Kidney (tissue), 14 donors: Measurements from ENCODE around the gene RARG. TPM values are rescaled to one million over a fixed set of nuclear protein-coding genes. Genes with fewer than 3 reads are reported as not detected.

Source experiments
- DNase-seq, 5 donors: peaks; one replicate each; pipeline ENCODE4 v3.0.0-alpha.2; 2013 to 2020
- FAIRE-seq: peaks from 2 replicates; lab custom pipeline; 2012; peaks lifted over from hg19 to GRCh38; lab: Jason Lieb, UNC
- H3K27ac ChIP-seq, 2 donors: one replicate each; pipeline ENCODE4 v1.7.0; 2013; ENCODE audit warnings: low read depth in 2 of 2, low read length in 2 of 2, inconsistent platforms in 1 of 2
- H3K27me3 ChIP-seq: one replicate; pipeline ENCODE4 v1.7.1; 2013; ENCODE audit warnings: low read length, inconsistent platforms; ENCODE audit not compliant: control insufficient read depth, insufficient read depth
- H3K36me3 ChIP-seq, 3 donors: one replicate each; pipeline versions ENCODE4 v1.7.0 to v1.7.1; 2013; ENCODE audit warnings: low read length in 3 of 3, control low read depth in 1 of 3, inconsistent platforms in 1 of 3; ENCODE audit not compliant: insufficient read depth in 3 of 3, control insufficient read depth in 2 of 3
- H3K4me1 ChIP-seq, 3 donors: one replicate each; pipeline versions ENCODE4 v1.7.0 to v1.7.1; 2013; ENCODE audit warnings: low read length in 3 of 3, inconsistent platforms in 1 of 3, low read depth in 1 of 3; ENCODE audit not compliant: control insufficient read depth in 2 of 3, insufficient read depth in 2 of 3
- H3K4me3 ChIP-seq, 3 donors: one replicate each; pipeline versions ENCODE4 v1.7.0 to v1.8.1; 2013; ENCODE audit warnings: low read length in 3 of 3, control low read depth in 1 of 3, inconsistent platforms in 1 of 3
- H3K9ac ChIP-seq, 3 donors: one replicate each; pipeline versions ENCODE4 v1.7.0 to v1.7.1; 2013; ENCODE audit warnings: low read length in 3 of 3, control low read depth in 1 of 3, inconsistent platforms in 1 of 3
- H3K9me3 ChIP-seq, 3 donors: one replicate each; pipeline versions ENCODE4 v1.7.0 to v1.7.1; 2013; ENCODE audit warnings: low read length in 3 of 3, control low read depth in 1 of 3, inconsistent platforms in 1 of 3; ENCODE audit not compliant: control insufficient read depth in 2 of 3, insufficient read depth in 1 of 3
- intact Hi-C: fragments of 100-400 bp; cut with DNase I; formaldehyde crosslinking; loops from one replicate; pipeline ENCODE4 v1.11.1; 2022
- polyA plus RNA-seq: library from polyadenylated mRNA; stranded (reverse); fragments of 350-450 nt; fragmentation: Illumina TruSeq; extraction: RNeasy Lipid Tissue Mini Kit (QIAGEN cat#74804); gene quantifications from one replicate; pipeline ENCODE4 v1.2.3, GENCODE V29; 2014; ENCODE audit warnings: low read depth, low replicate concordance; ENCODE audit not compliant: insufficient read depth
- total RNA-seq: library from RNA; stranded (reverse); fragmentation: NEBNext Ultra II Directional; extraction: Animal tissue kit (Norgen Biotek cat#: 25700); gene quantifications from one replicate; pipeline ENCODE4 v1.2.1, GENCODE V29; 2021
- TF ChIP-seq, protein P1 (sequence below): IDR thresholded peaks from 3 replicates; pipeline ENCODE4 v1.5.1; 2012; ENCODE audit warnings: mild to moderate bottlenecking, moderate library complexity, borderline replicate concordance; ENCODE audit not compliant: insufficient read depth; ENCODE audit errors: extremely low read depth
- donor health status: control.
- donor health status: control.
- donor health status: control.
- donor health status: control.
- donor health status: control.
- donor health status: DM: yes; HTN: yes; CAD: no.
- donor health status: Normal renal cell carcinoma (clear cell type).

The RARG gene
- total and polyA plus RNA-seq, 2 donors from 2014 or later, result 13.2 to 34.1 TPM

DNA sequence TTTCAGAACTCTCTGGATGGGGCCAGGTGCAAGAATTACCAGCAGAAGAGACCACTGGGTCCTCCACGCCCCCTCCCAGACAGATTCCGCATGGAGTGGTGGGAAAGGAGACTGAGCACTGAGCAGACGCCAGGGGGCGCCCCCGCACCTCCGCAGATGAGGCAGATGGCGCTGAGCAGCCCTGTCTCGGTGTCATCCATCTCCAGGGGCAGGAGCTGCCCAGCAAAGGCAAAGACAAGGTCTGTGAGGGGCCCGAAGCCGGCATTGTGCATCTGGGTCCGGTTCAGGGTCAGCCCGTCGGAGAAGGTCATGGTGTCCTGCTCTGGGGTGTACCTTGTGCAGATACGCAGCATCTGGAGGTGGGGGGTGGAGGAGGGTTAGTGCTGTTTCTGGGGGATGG lies 18.7 kb downstream of the RARG start:
- peaks cover 0 to 10% (median 10%) of the 10 kb centered on the region in 3 donors for H3K36me3 ChIP-seq
- no peak overlapping the region for H3K9ac ChIP-seq
- no peaks in the 10 kb centered on the region for H3K9me3 ChIP-seq
- TF ChIP-seq, protein P1, sequence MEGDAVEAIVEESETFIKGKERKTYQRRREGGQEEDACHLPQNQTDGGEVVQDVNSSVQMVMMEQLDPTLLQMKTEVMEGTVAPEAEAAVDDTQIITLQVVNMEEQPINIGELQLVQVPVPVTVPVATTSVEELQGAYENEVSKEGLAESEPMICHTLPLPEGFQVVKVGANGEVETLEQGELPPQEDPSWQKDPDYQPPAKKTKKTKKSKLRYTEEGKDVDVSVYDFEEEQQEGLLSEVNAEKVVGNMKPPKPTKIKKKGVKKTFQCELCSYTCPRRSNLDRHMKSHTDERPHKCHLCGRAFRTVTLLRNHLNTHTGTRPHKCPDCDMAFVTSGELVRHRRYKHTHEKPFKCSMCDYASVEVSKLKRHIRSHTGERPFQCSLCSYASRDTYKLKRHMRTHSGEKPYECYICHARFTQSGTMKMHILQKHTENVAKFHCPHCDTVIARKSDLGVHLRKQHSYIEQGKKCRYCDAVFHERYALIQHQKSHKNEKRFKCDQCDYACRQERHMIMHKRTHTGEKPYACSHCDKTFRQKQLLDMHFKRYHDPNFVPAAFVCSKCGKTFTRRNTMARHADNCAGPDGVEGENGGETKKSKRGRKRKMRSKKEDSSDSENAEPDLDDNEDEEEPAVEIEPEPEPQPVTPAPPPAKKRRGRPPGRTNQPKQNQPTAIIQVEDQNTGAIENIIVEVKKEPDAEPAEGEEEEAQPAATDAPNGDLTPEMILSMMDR, result peak; percentile 96
- FAIRE-seq, result no peak
- no peak overlapping the region for H3K27ac ChIP-seq
- peaks cover 2% of the 10 kb centered on the region for H3K27me3 ChIP-seq
- peak; percentile 83 to 93 (median 87) for DNase-seq
- H3K4me1 ChIP-seq, result peaks cover 0 to 43% (median 0%) of the 10 kb centered on the region in 3 donors
- no peak overlapping the region for H3K4me3 ChIP-seq
- intact Hi-C loops, result loop anchor here (10.0 kb wide), 1 partner anchor 71 kb away; no protein-coding TSS in a partner anchor

DNA sequence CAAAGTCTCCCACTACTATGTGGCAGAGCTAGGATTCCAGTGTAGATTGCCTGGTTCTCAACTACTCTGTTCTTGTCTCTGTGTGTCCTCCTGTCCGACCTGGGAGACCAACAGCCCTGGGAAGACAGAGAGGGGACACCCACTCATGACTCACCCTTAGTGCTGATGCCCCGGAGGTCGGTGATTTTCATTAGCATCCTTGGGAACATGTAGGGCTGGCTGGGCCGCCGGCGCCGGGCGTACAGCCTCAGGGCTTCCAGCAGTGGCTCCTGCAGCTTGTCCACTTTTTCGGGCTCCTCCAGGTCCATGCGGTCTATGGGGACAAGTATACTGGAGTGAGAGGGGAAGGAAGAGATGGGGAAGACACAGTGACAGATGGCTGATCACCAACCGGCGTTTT lies 19.1 kb downstream of the RARG start:
- intact Hi-C loops, result loop anchor here (10.0 kb wide), 1 partner anchor 72 kb away; no protein-coding TSS in a partner anchor
- no peak for FAIRE-seq
- no peak overlapping the region for H3K9ac ChIP-seq
- H3K4me3 ChIP-seq, result no peak overlapping the region
- H3K27ac ChIP-seq, result no peak overlapping the region
- peaks cover 0 to 10% (median 10%) of the 10 kb centered on the region in 3 donors for H3K36me3 ChIP-seq
- H3K9me3 ChIP-seq, result no peaks in the 10 kb centered on the region
- peaks cover 0 to 42% (median 0%) of the 10 kb centered on the region in 3 donors for H3K4me1 ChIP-seq
- H3K27me3 ChIP-seq, result peaks cover 1% of the 10 kb centered on the region
- peak in 1 of 5 donors; percentile 64 for DNase-seq
- TF ChIP-seq, protein P1, result no peak

DNA sequence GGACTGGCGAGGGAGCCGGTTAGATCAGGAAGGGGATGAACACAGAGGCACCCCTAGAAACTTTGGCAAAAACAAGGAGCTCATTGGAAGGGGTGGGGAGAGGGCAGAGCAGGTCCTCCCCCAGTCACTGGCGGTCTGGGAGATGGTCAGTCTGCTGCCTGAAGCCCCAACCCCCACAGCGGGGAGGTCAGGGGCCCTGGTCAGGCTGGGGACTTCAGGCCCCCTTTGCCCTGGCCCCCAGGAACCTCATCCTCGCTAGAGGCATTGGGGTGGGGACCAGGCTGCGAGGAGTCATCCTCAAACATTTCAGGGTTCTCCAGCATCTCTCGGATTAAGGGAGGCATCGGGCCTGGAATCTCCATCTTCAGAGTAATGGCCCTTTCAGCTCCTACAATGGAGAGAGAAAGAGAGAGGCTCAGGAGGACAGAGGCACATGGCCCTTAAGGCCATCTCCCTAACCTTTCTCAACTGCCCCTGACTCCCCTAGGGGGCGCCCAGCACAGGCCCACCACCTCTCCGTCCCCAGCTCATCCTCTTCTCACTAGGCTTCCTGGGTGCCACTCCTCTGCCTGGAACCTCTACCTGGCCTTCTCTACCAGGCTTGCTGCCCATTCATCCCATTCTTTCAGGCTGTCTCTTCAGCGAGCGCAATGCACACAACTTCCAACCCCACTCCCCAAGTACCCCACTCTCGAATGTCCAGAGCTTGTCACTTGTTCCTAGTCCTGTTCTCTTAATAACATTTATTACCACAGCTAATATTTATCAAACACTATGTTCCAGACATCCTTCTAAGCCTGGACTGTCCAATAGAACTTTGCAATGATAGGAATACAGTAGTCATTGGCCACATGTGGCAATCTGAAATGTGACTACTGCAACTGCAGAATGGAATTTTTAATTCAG lies 20.3 kb downstream of the RARG start:
- intact Hi-C loops, result loop anchor here (10.0 kb wide), 1 partner anchor 73 kb away; no protein-coding TSS in a partner anchor
- H3K27me3 ChIP-seq, result no peaks in the 10 kb centered on the region
- H3K36me3 ChIP-seq, result peaks cover 0 to 10% (median 10%) of the 10 kb centered on the region in 3 donors
- H3K4me3 ChIP-seq, result no peak overlapping the region
- no peak overlapping the region for H3K9ac ChIP-seq
- no peaks in the 10 kb centered on the region for H3K9me3 ChIP-seq
- FAIRE-seq (no peak), DNase-seq (peak in 1 of 5 donors; percentile 44)
- H3K27ac ChIP-seq, result no peak overlapping the region
- peaks cover 0 to 34% (median 0%) of the 10 kb centered on the region in 3 donors for H3K4me1 ChIP-seq
- TF ChIP-seq, protein P1, result peak; percentile 4
